Osteocyte (in vitro differentiated cells): Measurements from ENCODE around the gene RPTOR. TPM values are rescaled to one million over a fixed set of nuclear protein-coding genes. Genes with fewer than 3 reads are reported as not detected.
A peak's percentile ranks its signal among the peaks of the same experiment; 100 is the strongest.

Experiments
- DNase-seq: peaks from one replicate; pipeline ENCODE4 v3.0.0; 2021; ENCODE audit warnings: mixed read lengths; ENCODE audit not compliant: unreplicated experiment; ENCODE audit errors: extremely low spot score
- H3K27ac Mint-ChIP-seq: one replicate; pipeline ENCODE4 v1.8.0; 2021; ENCODE audit warnings: mild to moderate bottlenecking, mixed read lengths; ENCODE audit not compliant: unreplicated experiment
- H3K27me3 Mint-ChIP-seq: one replicate; pipeline ENCODE4 v1.8.0; 2021; ENCODE audit warnings: mixed read lengths; ENCODE audit not compliant: unreplicated experiment
- H3K36me3 Mint-ChIP-seq: one replicate; pipeline ENCODE4 v1.8.0; 2021; ENCODE audit warnings: mixed read lengths; ENCODE audit not compliant: unreplicated experiment
- H3K4me1 Mint-ChIP-seq: one replicate; pipeline ENCODE4 v1.8.0; 2021; ENCODE audit warnings: mixed read lengths; ENCODE audit not compliant: unreplicated experiment
- H3K4me3 Mint-ChIP-seq: one replicate; pipeline ENCODE4 v1.8.0; 2021; ENCODE audit warnings: mild to moderate bottlenecking, moderate library complexity, mixed read lengths; ENCODE audit not compliant: unreplicated experiment
- H3K9me3 Mint-ChIP-seq: one replicate; pipeline ENCODE4 v1.8.0; 2021; ENCODE audit warnings: mixed read lengths; ENCODE audit not compliant: unreplicated experiment
- long read RNA-seq: library from polyadenylated mRNA; unstranded; transcript quantifications from one replicate; pipeline ENCODE4 v2.0.0, GENCODE V29; 2021
- total RNA-seq: library from RNA; stranded (reverse); gene quantifications from 2 replicates; pipeline ENCODE4 v1.2.1, GENCODE V29; 2021
- TF ChIP-seq, protein P1 (sequence below): fragments of 200-600 bp; sonication (generic); IDR thresholded peaks from 2 replicates; pipeline ENCODE4 v1.5.0; 2021; ENCODE audit warnings: antibody characterized with exemption, mild to moderate bottlenecking, moderate library complexity

RPTOR gene
- 36.0 and 37.1 TPM in 2 replicates for total RNA-seq
- long read RNA-seq, partial matches to known transcripts = 1 of 6 reads
- long read RNA-seq, other reads (novel, unspliced or antisense) = 5 of 6 reads

GRCh38 chr17:80544655-80545498, at the start of gene RPTOR:
RPTOR (plus strand) TSS chr17:80544838; CDS start chr17:80545630, 792 bp downstream.
- TF ChIP-seq, protein P1, sequence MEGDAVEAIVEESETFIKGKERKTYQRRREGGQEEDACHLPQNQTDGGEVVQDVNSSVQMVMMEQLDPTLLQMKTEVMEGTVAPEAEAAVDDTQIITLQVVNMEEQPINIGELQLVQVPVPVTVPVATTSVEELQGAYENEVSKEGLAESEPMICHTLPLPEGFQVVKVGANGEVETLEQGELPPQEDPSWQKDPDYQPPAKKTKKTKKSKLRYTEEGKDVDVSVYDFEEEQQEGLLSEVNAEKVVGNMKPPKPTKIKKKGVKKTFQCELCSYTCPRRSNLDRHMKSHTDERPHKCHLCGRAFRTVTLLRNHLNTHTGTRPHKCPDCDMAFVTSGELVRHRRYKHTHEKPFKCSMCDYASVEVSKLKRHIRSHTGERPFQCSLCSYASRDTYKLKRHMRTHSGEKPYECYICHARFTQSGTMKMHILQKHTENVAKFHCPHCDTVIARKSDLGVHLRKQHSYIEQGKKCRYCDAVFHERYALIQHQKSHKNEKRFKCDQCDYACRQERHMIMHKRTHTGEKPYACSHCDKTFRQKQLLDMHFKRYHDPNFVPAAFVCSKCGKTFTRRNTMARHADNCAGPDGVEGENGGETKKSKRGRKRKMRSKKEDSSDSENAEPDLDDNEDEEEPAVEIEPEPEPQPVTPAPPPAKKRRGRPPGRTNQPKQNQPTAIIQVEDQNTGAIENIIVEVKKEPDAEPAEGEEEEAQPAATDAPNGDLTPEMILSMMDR = no peak
- H3K36me3 Mint-ChIP-seq = no peaks in the 10 kb centered on the region
- DNase-seq = peak; percentile 95
- peak within 1 kb of the TSS; percentile 89 for H3K27ac Mint-ChIP-seq
- H3K9me3 Mint-ChIP-seq = no peaks in the 10 kb centered on the region
- H3K4me1 Mint-ChIP-seq = peaks cover 31% of the 10 kb centered on the region
- no peaks in the 10 kb centered on the region for H3K27me3 Mint-ChIP-seq
- peak within 1 kb of the TSS; percentile 89 for H3K4me3 Mint-ChIP-seq

DNA sequence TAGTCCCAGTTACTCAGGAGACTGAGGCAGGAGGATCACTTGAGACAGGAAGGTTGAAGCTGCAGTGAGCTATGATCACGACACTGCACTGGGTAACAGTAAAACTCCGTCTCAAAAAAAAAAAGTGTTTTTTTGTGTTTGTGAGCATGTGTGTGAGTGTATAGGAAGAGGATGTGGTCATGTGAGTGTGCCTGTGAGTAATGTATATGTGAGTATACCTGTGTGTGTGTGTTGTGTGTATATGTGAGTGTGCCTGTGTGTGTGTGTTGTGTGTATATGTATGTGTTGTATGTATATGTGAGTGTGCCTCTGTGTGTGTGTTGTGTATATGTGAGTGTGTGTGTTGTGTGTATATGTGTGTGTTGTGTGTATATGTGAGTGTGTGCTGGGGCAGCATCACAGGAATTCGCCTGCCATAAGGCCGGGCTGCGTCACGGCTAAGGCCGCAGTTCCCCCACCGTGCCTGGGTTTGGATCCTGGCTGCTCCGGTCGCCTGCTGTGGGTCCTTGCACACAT, 46.9 kb upstream of the RPTOR start:
- peaks cover 20% of the 10 kb centered on the region for H3K27me3 Mint-ChIP-seq
- no peak for DNase-seq
- H3K9me3 Mint-ChIP-seq = no peaks in the 10 kb centered on the region
- H3K4me1 Mint-ChIP-seq = peaks cover 6% of the 10 kb centered on the region
- no peaks in the 10 kb centered on the region for H3K36me3 Mint-ChIP-seq
- H3K27ac Mint-ChIP-seq = no peak overlapping the region
- H3K4me3 Mint-ChIP-seq = no peak overlapping the region
- TF ChIP-seq, protein P1 = no peak

DNA sequence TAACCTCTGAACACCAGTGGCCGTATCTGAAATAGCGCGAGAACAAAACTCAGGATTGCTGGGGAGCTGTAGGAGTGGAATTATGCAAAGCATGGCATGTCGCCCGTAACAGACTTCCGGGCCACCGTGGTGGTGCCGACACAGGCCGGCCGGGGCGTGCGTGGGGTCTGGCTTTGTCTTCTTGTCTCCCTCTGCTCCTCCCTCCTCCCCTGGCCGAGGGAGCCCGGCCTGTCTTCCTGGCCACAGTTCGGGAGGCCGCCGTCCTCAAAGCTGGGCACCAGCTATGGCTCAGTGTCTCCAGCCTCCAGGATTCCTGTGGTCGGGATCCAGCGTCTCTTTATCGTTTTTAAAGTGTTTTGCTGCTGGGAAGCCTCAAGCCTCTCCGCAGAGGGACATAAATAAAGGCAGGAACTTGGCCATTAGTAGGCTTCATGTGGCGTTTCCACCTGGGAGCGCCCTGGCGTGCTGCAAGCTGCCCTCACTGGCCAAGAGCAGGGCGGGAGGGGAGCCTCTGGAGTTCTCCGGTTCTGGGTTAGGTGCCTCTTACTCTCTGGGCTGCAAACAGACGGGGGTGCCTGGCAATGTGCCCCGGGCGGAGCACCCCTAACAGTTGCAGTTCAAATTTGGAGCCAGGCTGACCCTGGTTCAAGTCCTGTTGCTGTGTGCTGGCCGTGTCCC, 46.3 kb upstream of the RPTOR start:
- Mint-ChIP-seq H3K27ac (no peak overlapping the region), H3K27me3 (peaks cover 18% of the 10 kb centered on the region), H3K4me1 (peaks cover 6% of the 10 kb centered on the region), H3K9me3 (no peaks in the 10 kb centered on the region), H3K4me3 (no peak overlapping the region), H3K36me3 (no peaks in the 10 kb centered on the region)
- DNase-seq = no peak
- TF ChIP-seq, protein P1 = no peak

GRCh38 chr17:80498920-80499410, 45.7 kb upstream of the RPTOR start:
- peaks cover 17% of the 10 kb centered on the region for H3K27me3 Mint-ChIP-seq
- H3K27ac Mint-ChIP-seq = no peak overlapping the region
- TF ChIP-seq, protein P1 = no peak
- no peak for DNase-seq
- H3K9me3 Mint-ChIP-seq = no peaks in the 10 kb centered on the region
- no peak overlapping the region for H3K4me3 Mint-ChIP-seq
- H3K36me3 Mint-ChIP-seq = no peaks in the 10 kb centered on the region
- peaks cover 6% of the 10 kb centered on the region for H3K4me1 Mint-ChIP-seq
